A549 (cell line): Measurements from ENCODE around the gene FCAMR. TPM values are rescaled to one million over a fixed set of nuclear protein-coding genes. Genes with fewer than 3 reads are reported as not detected.

Experiments used
- ATAC-seq, 2 experiments: fragments of 200-7000 bp in 1 of 2; fragments of >200 bp in 1 of 2; cut with Nextera tagmentation in 1 of 2; cut with Tn5 transposase in 1 of 2; 3 replicates each; pipeline versions ENCODE4 v1.8.0 to v1.9.1; 2018 to 2020; ENCODE audit warnings: mild to moderate bottlenecking in 1 of 2, moderate library complexity in 1 of 2
- CTCF ChIA-PET: fragments of 300-600 bp; sonication (Branson Sonifier 250); formaldehyde crosslinking; extraction: SDS; loops from one replicate; lab custom pipeline; 2021; ENCODE audit warnings: antibody characterized with exemption, inconsistent platforms; lab: Yijun Ruan, JAX
- POLR2A ChIA-PET: fragments of 350-600 bp; formaldehyde crosslinking; extraction: SDS; loops from one replicate; lab custom pipeline; 2021; ENCODE audit warnings: antibody characterized with exemption, inconsistent platforms; lab: Yijun Ruan, JAX
- DNase-seq, 2 experiments: peaks; one replicate each; pipeline versions ENCODE4 v3.0.0 to v3.0.0-alpha.2; 2011 to 2016; ENCODE audit warnings: low read depth in 1 of 2, low spot score in 1 of 2
- FAIRE-seq: peaks from 2 replicates; lab custom pipeline; 2011; peaks lifted over from hg19 to GRCh38; lab: Jason Lieb, UNC
- H3K27ac ChIP-seq, 2 experiments: fragments of >200 bp; sonication (Bioruptor Twin); formaldehyde crosslinking; 3 replicates each; pipeline ENCODE4 v1.5.1; 2016 to 2017
- H3K4me1 ChIP-seq: fragments of >200 bp; sonication (Bioruptor Twin); formaldehyde crosslinking; 3 replicates; pipeline ENCODE4 v1.6.1; 2016
- H3K4me2 ChIP-seq: fragments of >200 bp; sonication (Bioruptor Twin); formaldehyde crosslinking; 3 replicates; pipeline ENCODE4 v1.6.1; 2016
- H3K4me3 ChIP-seq: fragments of >200 bp; sonication (Bioruptor Twin); formaldehyde crosslinking; 3 replicates; pipeline ENCODE4 v1.5.1; 2016
- H3K9me3 ChIP-seq: fragments of >200 bp; sonication (Bioruptor Twin); formaldehyde crosslinking; 3 replicates; pipeline ENCODE4 v1.6.1; 2016
- ATOH8 ChIP-seq: fragments of 250-450 bp; sonication (Bioruptor Pico); IDR thresholded peaks from 2 replicates; pipeline ENCODE4 v1.5.0; 2020; ENCODE audit warnings: low read depth, mild to moderate bottlenecking, moderate library complexity
- CBX2 ChIP-seq: fragments of 200-600 bp; sonication (generic); IDR thresholded peaks from 2 replicates; pipeline ENCODE4 v1.6.1; 2016; ENCODE audit warnings: low read depth, mild to moderate bottlenecking, borderline replicate concordance
- EHF ChIP-seq: fragments of 250-450 bp; sonication (Bioruptor Pico); IDR thresholded peaks from 2 replicates; pipeline ENCODE4 v1.5.0; 2020; ENCODE audit warnings: mild to moderate bottlenecking
- ESRRA ChIP-seq: fragments of 150-350 bp; IDR thresholded peaks from 2 replicates; pipeline ENCODE4 v1.6.1; 2014; ENCODE audit warnings: mild to moderate bottlenecking, low read length, borderline replicate concordance
- FOSL2 ChIP-seq, 2 experiments: fragments of 450-650 bp in 1 of 2; fragments of >200 bp in 1 of 2; sonication (Bioruptor Twin) in 1 of 2; formaldehyde crosslinking; IDR thresholded peaks; 2 replicates each; pipeline versions ENCODE4 v1.5.0 to v1.6.1; 2016 to 2020; ENCODE audit warnings: mild to moderate bottlenecking in 1 of 2, moderate library complexity in 1 of 2
- GATA3 ChIP-seq: IDR thresholded peaks from 2 replicates; pipeline ENCODE4 v1.6.1; 2012; ENCODE audit warnings: borderline replicate concordance
- HMGXB4 ChIP-seq: fragments of 250-450 bp; sonication (Bioruptor Pico); IDR thresholded peaks from 2 replicates; pipeline ENCODE4 v1.5.0; 2021; ENCODE audit warnings: mild to moderate bottlenecking, moderate library complexity, borderline replicate concordance
- HOXB13 ChIP-seq: fragments of 250-450 bp; sonication (Bioruptor Pico); IDR thresholded peaks from 2 replicates; pipeline ENCODE4 v1.5.0; 2020; ENCODE audit warnings: low read depth, mild to moderate bottlenecking, moderate library complexity
- MAFK ChIP-seq: fragments of 450-650 bp; IDR thresholded peaks from 2 replicates; pipeline ENCODE4 v1.6.1; 2014; ENCODE audit not compliant: partially characterized antibody
- NFE2L2 ChIP-seq: fragments of 150-350 bp; conservative IDR thresholded peaks from 2 replicates; pipeline ENCODE4 v1.6.1; 2014; ENCODE audit warnings: low read length
- RARB ChIP-seq: fragments of 250-450 bp; sonication (Bioruptor Pico); IDR thresholded peaks from 2 replicates; pipeline ENCODE4 v1.8.0; 2021; ENCODE audit warnings: mild to moderate bottlenecking, moderate library complexity
- RFX5 ChIP-seq: fragments of 450-650 bp; IDR thresholded peaks from 2 replicates; pipeline ENCODE4 v1.7.1; 2014; ENCODE audit warnings: antibody characterized with exemption, mild to moderate bottlenecking, moderate library complexity
- RNF2 ChIP-seq: fragments of 200-600 bp; sonication (generic); IDR thresholded peaks from 2 replicates; pipeline ENCODE4 v1.6.1; 2016; ENCODE audit warnings: low read depth, mild to moderate bottlenecking, antibody characterized with exemption, moderate library complexity, borderline replicate concordance
- ZNF302 ChIP-seq: fragments of 250-450 bp; sonication (Bioruptor Pico); IDR thresholded peaks from 2 replicates; pipeline ENCODE4 v1.9.0; 2021; ENCODE audit warnings: inconsistent platforms, mild to moderate bottlenecking, moderate library complexity
- WGBS: methylation state at CpG from one replicate; pipeline ENCODE4 v1.1.6; 2017; ENCODE audit errors: missing lambda C conversion rate; 5-methylcytosine and 5-hydroxymethylcytosine counted together
- polyA plus RNA-seq, 4 experiments: library from polyadenylated mRNA; depleted of rRNA in 3 of 4; stranded (reverse); fragments of >200 nt; fragmentation: RNase III in 1 of 4; extraction: RNeasy Plus Mini Kit Qiagen cat#74134 plus additional on column Dnase treatment in 1 of 4; gene quantifications; 2 replicates in 3 of 4; 3 replicates in 1 of 4; pipeline ENCODE4 v1.2.3, GENCODE V29; 2011 to 2017
- TF ChIP-seq, protein P1 (sequence below): fragments of >200 bp; sonication (Bioruptor Twin); formaldehyde crosslinking; IDR thresholded peaks from 3 replicates; pipeline ENCODE4 v1.5.1; 2016
- TF ChIP-seq, protein P2 (sequence below): fragments of >200 bp; sonication (Bioruptor Twin); formaldehyde crosslinking; IDR thresholded peaks from 3 replicates; pipeline ENCODE4 v1.6.1; 2016

The FCAMR gene
- polyA plus RNA-seq, 2 of the 4 experiments (the other 2 are of a cell fraction), result not detected

DNA sequence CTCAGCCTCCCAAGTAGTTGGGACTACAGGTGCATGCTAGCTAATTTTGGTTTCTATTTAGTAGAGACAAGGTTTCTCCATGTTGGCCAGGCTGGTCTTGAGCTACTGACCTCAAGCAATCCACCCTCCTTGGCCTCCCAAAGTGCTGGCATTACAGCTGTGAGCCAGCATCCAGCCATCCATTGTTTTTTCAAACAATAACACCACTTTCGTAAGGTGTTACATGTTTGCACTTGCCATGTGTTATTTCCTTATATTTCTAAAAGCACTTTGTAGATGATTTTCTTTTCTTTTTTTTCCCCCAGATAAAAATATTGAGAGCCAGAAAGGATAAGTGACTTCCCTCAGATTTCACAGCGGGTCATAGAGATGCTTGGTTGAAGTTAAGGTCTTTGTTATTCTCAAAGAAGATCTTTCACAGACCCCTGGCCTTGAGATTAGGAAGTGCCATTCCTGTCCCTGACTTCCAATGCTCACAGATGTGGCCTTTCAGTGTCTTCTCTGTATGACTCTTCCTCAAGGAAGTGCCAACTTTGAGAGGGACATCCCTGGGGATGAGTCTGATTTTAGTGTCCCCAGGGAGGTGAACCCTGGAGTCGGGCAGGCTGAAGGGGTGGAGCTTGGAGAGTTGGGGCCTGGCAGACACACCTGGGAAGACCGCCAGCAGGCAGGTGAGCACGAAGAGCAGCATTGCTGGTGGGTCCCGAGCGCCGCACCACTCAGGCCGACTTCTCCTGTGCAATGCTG, 30.2 kb downstream of the FCAMR start:
- no peak for FAIRE-seq
- H3K4me1 ChIP-seq, result peaks cover 5% of the 10 kb centered on the region; the same call in 1 of the 3 replicates
- 91% methylated on average over 9 of the region's 9 CpGs for WGBS
- no peak overlapping the region for H3K4me2 ChIP-seq
- H3K27ac ChIP-seq, result no peak overlapping the region
- ChIA-PET CTCF (interaction anchor here (2.1 kb wide), 1 partner anchor 42 kb away, joined by 10 read pairs; no protein-coding TSS in a partner anchor), POLR2A (interaction anchor here (0.6 kb wide), 1 partner anchor 709 kb away, joined by 3 read pairs; no protein-coding TSS in a partner anchor)
- DNase-seq, result no peak
- H3K4me3 ChIP-seq, result no peak overlapping the region
- no peak for ATAC-seq
- no peaks in the 10 kb centered on the region for H3K9me3 ChIP-seq
- no peak for TF ChIP-seq ZNF302 (CRISPR knock-in tag)
- TF ChIP-seq FOSL2 (IDR thresholded peaks at IDR 0.05), result no peak
- TF ChIP-seq FOSL2 (CRISPR knock-in tag; IDR thresholded peaks at IDR 0.05), result no peak
- no peak for TF ChIP-seq MAFK
- no peak for TF ChIP-seq ESRRA
- TF ChIP-seq, protein P1, sequence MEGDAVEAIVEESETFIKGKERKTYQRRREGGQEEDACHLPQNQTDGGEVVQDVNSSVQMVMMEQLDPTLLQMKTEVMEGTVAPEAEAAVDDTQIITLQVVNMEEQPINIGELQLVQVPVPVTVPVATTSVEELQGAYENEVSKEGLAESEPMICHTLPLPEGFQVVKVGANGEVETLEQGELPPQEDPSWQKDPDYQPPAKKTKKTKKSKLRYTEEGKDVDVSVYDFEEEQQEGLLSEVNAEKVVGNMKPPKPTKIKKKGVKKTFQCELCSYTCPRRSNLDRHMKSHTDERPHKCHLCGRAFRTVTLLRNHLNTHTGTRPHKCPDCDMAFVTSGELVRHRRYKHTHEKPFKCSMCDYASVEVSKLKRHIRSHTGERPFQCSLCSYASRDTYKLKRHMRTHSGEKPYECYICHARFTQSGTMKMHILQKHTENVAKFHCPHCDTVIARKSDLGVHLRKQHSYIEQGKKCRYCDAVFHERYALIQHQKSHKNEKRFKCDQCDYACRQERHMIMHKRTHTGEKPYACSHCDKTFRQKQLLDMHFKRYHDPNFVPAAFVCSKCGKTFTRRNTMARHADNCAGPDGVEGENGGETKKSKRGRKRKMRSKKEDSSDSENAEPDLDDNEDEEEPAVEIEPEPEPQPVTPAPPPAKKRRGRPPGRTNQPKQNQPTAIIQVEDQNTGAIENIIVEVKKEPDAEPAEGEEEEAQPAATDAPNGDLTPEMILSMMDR, result no peak
- TF ChIP-seq RARB (CRISPR knock-in tag), result no peak

DNA sequence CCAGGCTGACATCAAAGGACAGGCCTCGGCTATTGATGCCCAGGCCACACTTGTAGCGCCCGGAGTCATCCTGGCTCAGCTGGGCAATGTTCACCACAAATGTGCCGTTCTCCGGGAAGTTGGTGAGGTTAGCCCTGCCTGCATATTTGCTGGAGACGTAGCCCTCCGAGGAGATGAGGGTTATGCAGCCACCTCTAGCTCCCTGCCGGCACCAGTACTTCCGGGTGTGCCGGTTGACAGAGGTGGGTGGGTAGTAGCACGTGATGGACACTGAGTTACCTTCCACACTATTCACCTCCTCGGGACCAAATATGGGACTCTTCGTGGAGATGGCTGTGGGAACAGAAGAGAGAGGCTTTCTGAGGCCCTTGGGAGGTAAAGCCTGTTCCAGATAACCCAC, 31.1 kb downstream of the FCAMR start:
- no peak for TF ChIP-seq ATOH8
- TF ChIP-seq EHF, result no peak
- no peak for TF ChIP-seq GATA3
- TF ChIP-seq HOXB13 (CRISPR knock-in tag), result no peak
- TF ChIP-seq CBX2, result no peak
- TF ChIP-seq, protein P2, sequence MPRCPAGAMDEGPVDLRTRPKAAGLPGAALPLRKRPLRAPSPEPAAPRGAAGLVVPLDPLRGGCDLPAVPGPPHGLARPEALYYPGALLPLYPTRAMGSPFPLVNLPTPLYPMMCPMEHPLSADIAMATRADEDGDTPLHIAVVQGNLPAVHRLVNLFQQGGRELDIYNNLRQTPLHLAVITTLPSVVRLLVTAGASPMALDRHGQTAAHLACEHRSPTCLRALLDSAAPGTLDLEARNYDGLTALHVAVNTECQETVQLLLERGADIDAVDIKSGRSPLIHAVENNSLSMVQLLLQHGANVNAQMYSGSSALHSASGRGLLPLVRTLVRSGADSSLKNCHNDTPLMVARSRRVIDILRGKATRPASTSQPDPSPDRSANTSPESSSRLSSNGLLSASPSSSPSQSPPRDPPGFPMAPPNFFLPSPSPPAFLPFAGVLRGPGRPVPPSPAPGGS, result no peak
- no peak for TF ChIP-seq RNF2
- TF ChIP-seq RARB (CRISPR knock-in tag), result no peak
- no peak for TF ChIP-seq RFX5
- no peak for TF ChIP-seq NFE2L2
- no peak for TF ChIP-seq HMGXB4 (CRISPR knock-in tag)
- H3K4me3 ChIP-seq, result no peak overlapping the region

More for the DNA sequence above, 31.1 kb downstream of the FCAMR start:
- Histone ChIP-seq H3K4me1 (peaks cover 5% of the 10 kb centered on the region; the same call in 1 of the 3 replicates), H3K27ac (no peak overlapping the region), H3K9me3 (no peaks in the 10 kb centered on the region), H3K4me2 (no peak overlapping the region)
- WGBS, result 86% methylated on average over 13 of the region's 13 CpGs
- ATAC-seq (no peak), DNase-seq (no peak), FAIRE-seq (no peak)
- ChIA-PET POLR2A (no interaction called here), CTCF (interaction anchor here (0.8 kb wide), 1 partner anchor 28 kb away, joined by 3 read pairs; no protein-coding TSS in a partner anchor)
